BJ (cell line): ENCODE results near the gene HAVCR2. TPM values are rescaled to one million over a fixed set of nuclear protein-coding genes. Genes with fewer than 3 reads are reported as not detected.

Experiments
- CTCF ChIA-PET: fragments of 350-600 bp; formaldehyde crosslinking; extraction: SDS; loops from one replicate; lab custom pipeline; 2021; ENCODE audit warnings: antibody characterized with exemption, inconsistent platforms; lab: Yijun Ruan, JAX
- POLR2A ChIA-PET: fragments of 300-600 bp; sonication (Branson Sonifier 250); formaldehyde crosslinking; extraction: SDS; loops from one replicate; lab custom pipeline; 2021; ENCODE audit warnings: antibody characterized with exemption; lab: Charles Lee
- DNase-seq: peaks from one replicate; pipeline ENCODE4 v3.0.0-alpha.2; 2011; ENCODE audit warnings: low read depth
- H3K27me3 ChIP-seq: 2 replicates; pipeline ENCODE4 v1.6.0; 2011; ENCODE audit warnings: low read length; ENCODE audit not compliant: control insufficient read depth, insufficient read depth
- H3K36me3 ChIP-seq: 2 replicates; pipeline ENCODE4 v1.5.1; 2011; ENCODE audit warnings: low read length; ENCODE audit not compliant: control insufficient read depth, insufficient read depth
- H3K4me3 ChIP-seq: 2 replicates; pipeline ENCODE4 v1.5.1; 2011; ENCODE audit warnings: low read depth, mild to moderate bottlenecking, control low read depth, low read length
- CTCF ChIP-seq: IDR thresholded peaks from 2 replicates; pipeline ENCODE4 v1.5.1; 2011; ENCODE audit warnings: low read depth, mild to moderate bottlenecking, control low read depth, inconsistent platforms, low read length, moderate library complexity; ENCODE audit not compliant: insufficient read depth
- polyA plus RNA-seq: library from polyadenylated mRNA; depleted of rRNA; stranded (reverse); fragments of >200 nt; gene quantifications from 2 replicates; pipeline ENCODE4 v1.2.3, GENCODE V29; 2011

The HAVCR2 gene
- polyA plus RNA-seq, 1 experiment = not detected

- Histone ChIP-seq H3K36me3 (no peaks in the 10 kb centered on the region), H3K27me3 (no peaks in the 10 kb centered on the region), H3K4me3 (no peak overlapping the region)
- TF ChIP-seq CTCF = no peak
- CTCF ChIA-PET = no interaction called here
- DNase-seq = peak; percentile 26
- POLR2A ChIA-PET = no interaction called here
Measured at GRCh38 chr5:157076558-157076957, 32.3 kb downstream of the HAVCR2 start.

- no peak for TF ChIP-seq CTCF
- Histone ChIP-seq H3K36me3 (no peaks in the 10 kb centered on the region), H3K27me3 (no peaks in the 10 kb centered on the region), H3K4me3 (no peak overlapping the region)
- CTCF ChIA-PET = no interaction called here
- POLR2A ChIA-PET = no interaction called here
- DNase-seq = no peak
Measured at GRCh38 chr5:157072508-157072907, 36.3 kb downstream of the HAVCR2 start.

GRCh38 chr5:157069949-157070348, 38.9 kb downstream of the HAVCR2 start:
- no peaks in the 10 kb centered on the region for H3K27me3 ChIP-seq
- no peak for DNase-seq
- no peak for TF ChIP-seq CTCF
- CTCF ChIA-PET = no interaction called here
- no peak overlapping the region for H3K4me3 ChIP-seq
- POLR2A ChIA-PET = no interaction called here
- no peaks in the 10 kb centered on the region for H3K36me3 ChIP-seq

GRCh38 chr5:157068785-157069184, 40.1 kb downstream of the HAVCR2 start:
- TF ChIP-seq CTCF = no peak
- ChIA-PET CTCF (no interaction called here), POLR2A (no interaction called here)
- Histone ChIP-seq H3K36me3 (no peaks in the 10 kb centered on the region), H3K4me3 (no peak overlapping the region), H3K27me3 (no peaks in the 10 kb centered on the region)
- no peak for DNase-seq

- no peak overlapping the region for H3K4me3 ChIP-seq
- POLR2A ChIA-PET = no interaction called here
- no peak for TF ChIP-seq CTCF
- CTCF ChIA-PET = no interaction called here
- no peaks in the 10 kb centered on the region for H3K27me3 ChIP-seq
- no peaks in the 10 kb centered on the region for H3K36me3 ChIP-seq
- no peak for DNase-seq
Measured at GRCh38 chr5:157068339-157068738, 40.5 kb downstream of the HAVCR2 start.
